ENCODE results near the gene GALNT9. TPM values are rescaled to one million over a fixed set of nuclear protein-coding genes. Genes with fewer than 3 reads are reported as not detected.

GALNT9 gene
- total RNA-seq, 1 experiment from 2014 or later: 0.44 TPM

GRCh38 chr12:132174015-132174838 lies 155.2 kb downstream of the GALNT9 start:
- TF ChIP-seq CTCF (conservative IDR thresholded peaks at IDR 0.05; ENCODE audit: low read depth, low read length) (no peak), EZH2phosphoT487 (IDR thresholded peaks at IDR 0.05; ENCODE audit: borderline replicate concordance, low read length) (no peak), EZH2 (IDR thresholded peaks at IDR 0.05; ENCODE audit: low read length, unreplicated experiment) (no peak)
- no peak overlapping the region for H3K4me3 ChIP-seq (ENCODE audit: low read length)
- H2AFZ ChIP-seq (ENCODE audit: low read length): no peak overlapping the region
- BruUV-seq (replicated peaks): no TSS peak
- ATAC-seq: no peak
- H3K9ac ChIP-seq (ENCODE audit: low read length): no peak overlapping the region
- no peaks in the 10 kb centered on the region for H3K79me2 ChIP-seq (ENCODE audit: low read length)
- H3K36me3 ChIP-seq (ENCODE audit: low read depth, low read length): no peaks in the 10 kb centered on the region
- no peaks in the 10 kb centered on the region for H4K20me1 ChIP-seq (ENCODE audit: low read length)
- intact Hi-C loops (cut with micrococcal nuclease): no loop called here
- no peaks in the 10 kb centered on the region for H3K9me2 ChIP-seq (replicated peaks; ENCODE audit: low read length)
- peaks cover 30% of the 10 kb centered on the region for H3K27me3 ChIP-seq (ENCODE audit: low read length)
- POLR2A ChIA-PET (ENCODE audit: unreplicated experiment): no interaction called here
- no peaks in the 10 kb centered on the region for H3F3A ChIP-seq (ENCODE audit: low read length, unreplicated experiment)
- peaks cover 21% of the 10 kb centered on the region for H3K4me1 ChIP-seq (ENCODE audit: insufficient read depth, low read length)
- DNase-seq: no peak
- H3K27ac ChIP-seq (ENCODE audit: low read length): no peak overlapping the region
- peak overlapping the region; percentile 54 for H3K4me2 ChIP-seq (ENCODE audit: low read length)
- no peaks in the 10 kb centered on the region for H3K9me3 ChIP-seq (ENCODE audit: low read length)
- CTCF ChIA-PET: no interaction called here

GRCh38 chr12:132173135-132174014 lies 156.0 kb downstream of the GALNT9 start:
- DNase-seq: no peak
- Histone ChIP-seq H3K9ac (ENCODE audit: low read length) (no peak overlapping the region), H3K4me3 (ENCODE audit: low read length) (no peak overlapping the region), H3K36me3 (ENCODE audit: low read depth, low read length) (no peaks in the 10 kb centered on the region), H3K9me3 (ENCODE audit: low read length) (no peaks in the 10 kb centered on the region), H3K9me2 (replicated peaks; ENCODE audit: low read length) (no peaks in the 10 kb centered on the region), H3K79me2 (ENCODE audit: low read length) (no peaks in the 10 kb centered on the region), H3F3A (ENCODE audit: low read length, unreplicated experiment) (no peaks in the 10 kb centered on the region), H3K4me1 (ENCODE audit: insufficient read depth, low read length) (peaks cover 14% of the 10 kb centered on the region), H2AFZ (ENCODE audit: low read length) (no peak overlapping the region), H3K4me2 (ENCODE audit: low read length) (no peak overlapping the region), H3K27ac (ENCODE audit: low read length) (no peak overlapping the region), H3K27me3 (ENCODE audit: low read length) (peaks cover 30% of the 10 kb centered on the region), H4K20me1 (ENCODE audit: low read length) (no peaks in the 10 kb centered on the region)
- TF ChIP-seq EZH2 (IDR thresholded peaks at IDR 0.05; ENCODE audit: low read length, unreplicated experiment) (no peak), EZH2phosphoT487 (IDR thresholded peaks at IDR 0.05; ENCODE audit: borderline replicate concordance, low read length) (no peak), CTCF (conservative IDR thresholded peaks at IDR 0.05; ENCODE audit: low read depth, low read length) (no peak)
- POLR2A ChIA-PET (ENCODE audit: unreplicated experiment): no interaction called here
- CTCF ChIA-PET: no interaction called here
- intact Hi-C loops (cut with micrococcal nuclease): no loop called here
- no peak for ATAC-seq
- no TSS peak for BruUV-seq (replicated peaks)
